Measurements from ENCODE around the gene KIR2DL1.

The KIR2DL1 gene

GRCh38 chr19:54727562-54727961 lies 42.0 kb upstream of the KIR2DL1 start:
- no peak overlapping the region for H3K4me3 ChIP-seq (ENCODE audit: low read length)
- no peak for TF ChIP-seq EZH2 (optimal IDR thresholded peaks at IDR 0.05; ENCODE audit: low read depth, low read length)
- TF ChIP-seq CTCF (IDR thresholded peaks at IDR 0.05; ENCODE audit: low read length): no peak
- TF ChIP-seq EZH2phosphoT487 (IDR thresholded peaks at IDR 0.05; ENCODE audit: low read length): no peak
- H3K9ac ChIP-seq (ENCODE audit: low read length): no peak overlapping the region
- no peaks in the 10 kb centered on the region for H3K4me1 ChIP-seq (ENCODE audit: low read length)
- no peaks in the 10 kb centered on the region for H4K20me1 ChIP-seq (ENCODE audit: insufficient read depth, low read length)
- H3K27me3 ChIP-seq (replicated peaks; ENCODE audit: insufficient read depth, low read length): peaks cover 57% of the 10 kb centered on the region
- no peak for DNase-seq
- H3K9me3 ChIP-seq (replicated peaks; ENCODE audit: insufficient read depth, low read length): no peaks in the 10 kb centered on the region
- no peaks in the 10 kb centered on the region for H3K79me2 ChIP-seq (ENCODE audit: low read length)
- no peak overlapping the region for H3K4me2 ChIP-seq (ENCODE audit: low read depth, low read length)
- no peaks in the 10 kb centered on the region for H3K36me3 ChIP-seq (replicated peaks; ENCODE audit: insufficient read depth, low read length)
- no peaks in the 10 kb centered on the region for H3F3A ChIP-seq (ENCODE audit: insufficient read depth, low read length)
- no peaks in the 10 kb centered on the region for H3K9me2 ChIP-seq (replicated peaks; ENCODE audit: insufficient read depth, low read length)
- no peak overlapping the region for H3K27ac ChIP-seq (ENCODE audit: low read length)
- H2AFZ ChIP-seq (ENCODE audit: low read length): no peak overlapping the region

- Histone ChIP-seq H3K9ac (ENCODE audit: low read length) (no peak overlapping the region), H3K4me3 (ENCODE audit: low read length) (no peak overlapping the region), H3K9me3 (replicated peaks; ENCODE audit: insufficient read depth, low read length) (no peaks in the 10 kb centered on the region), H3K36me3 (replicated peaks; ENCODE audit: insufficient read depth, low read length) (no peaks in the 10 kb centered on the region), H3K9me2 (replicated peaks; ENCODE audit: insufficient read depth, low read length) (no peaks in the 10 kb centered on the region), H2AFZ (ENCODE audit: low read length) (no peak overlapping the region), H4K20me1 (ENCODE audit: insufficient read depth, low read length) (no peaks in the 10 kb centered on the region), H3K79me2 (ENCODE audit: low read length) (no peaks in the 10 kb centered on the region), H3K4me2 (ENCODE audit: low read depth, low read length) (no peak overlapping the region), H3K27ac (ENCODE audit: low read length) (no peak overlapping the region), H3K27me3 (replicated peaks; ENCODE audit: insufficient read depth, low read length) (peaks cover 57% of the 10 kb centered on the region), H3K4me1 (ENCODE audit: low read length) (no peaks in the 10 kb centered on the region), H3F3A (ENCODE audit: insufficient read depth, low read length) (no peaks in the 10 kb centered on the region)
- TF ChIP-seq EZH2 (optimal IDR thresholded peaks at IDR 0.05; ENCODE audit: low read depth, low read length) (no peak), EZH2phosphoT487 (IDR thresholded peaks at IDR 0.05; ENCODE audit: low read length) (no peak), CTCF (IDR thresholded peaks at IDR 0.05; ENCODE audit: low read length) (no peak)
- no peak for DNase-seq
Measured at GRCh38 chr19:54728167-54728566, 41.4 kb upstream of the KIR2DL1 start.

- Histone ChIP-seq H3K27ac (ENCODE audit: low read length) (no peak overlapping the region), H3K27me3 (replicated peaks; ENCODE audit: insufficient read depth, low read length) (peaks cover 63% of the 10 kb centered on the region)
Measured at GRCh38 chr19:54729416-54730188, 40.0 kb upstream of the KIR2DL1 start.

More at GRCh38 chr19:54729416-54730188, 40.0 kb upstream of the KIR2DL1 start:
- Histone ChIP-seq H3K4me3 (ENCODE audit: low read length) (no peak overlapping the region), H3K9ac (ENCODE audit: low read length) (no peak overlapping the region), H3K4me1 (ENCODE audit: low read length) (no peaks in the 10 kb centered on the region), H3K9me2 (replicated peaks; ENCODE audit: insufficient read depth, low read length) (no peaks in the 10 kb centered on the region), H2AFZ (ENCODE audit: low read length) (no peak overlapping the region), H3K79me2 (ENCODE audit: low read length) (no peaks in the 10 kb centered on the region), H3K36me3 (replicated peaks; ENCODE audit: insufficient read depth, low read length) (no peaks in the 10 kb centered on the region), H4K20me1 (ENCODE audit: insufficient read depth, low read length) (no peaks in the 10 kb centered on the region), H3K9me3 (replicated peaks; ENCODE audit: insufficient read depth, low read length) (no peaks in the 10 kb centered on the region), H3K4me2 (ENCODE audit: low read depth, low read length) (no peak overlapping the region), H3F3A (ENCODE audit: insufficient read depth, low read length) (no peaks in the 10 kb centered on the region)
- TF ChIP-seq EZH2phosphoT487 (IDR thresholded peaks at IDR 0.05; ENCODE audit: low read length): no peak
- TF ChIP-seq CTCF (IDR thresholded peaks at IDR 0.05; ENCODE audit: low read length): no peak
- no peak for DNase-seq
